Posterior cingulate gyrus (tissue), 11 donors: ENCODE data around the gene ELK3.

ENCODE experiments used
- DNase-seq, 10 donors: peaks; one replicate each; pipeline versions ENCODE4 v3.0.0 to v3.0.0-alpha.2; 2020 to 2021; ENCODE audit warnings: mixed read lengths in 3 of 10
- intact Hi-C: fragments of 100-400 bp; cut with DNase I; formaldehyde crosslinking; loops from one replicate; pipeline ENCODE4 v1.15.1; 2023

ELK3 gene

GRCh38 chr12:96186607-96187301, 7.4 kb upstream of the ELK3 start:
- DNase-seq, result no peak
- intact Hi-C loops, result no loop called here

DNA sequence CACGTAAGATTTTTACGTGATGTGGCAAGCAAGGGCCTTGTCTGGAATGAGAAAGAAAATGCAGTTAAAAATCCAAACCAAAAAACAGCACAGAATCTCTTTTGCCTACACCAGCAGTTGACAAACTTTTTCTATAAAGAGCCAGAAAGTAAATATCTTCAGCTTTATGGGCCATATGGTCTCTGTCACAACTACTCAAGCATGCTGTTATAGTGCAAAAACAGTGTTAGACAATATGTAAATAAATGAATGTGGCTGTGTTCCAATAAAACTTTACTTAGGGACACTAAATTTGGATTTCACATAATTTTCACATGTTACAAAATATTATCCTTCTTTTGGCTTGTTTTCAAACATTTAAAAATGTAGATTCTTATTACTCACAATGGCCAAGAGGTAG, 6.2 kb upstream of the ELK3 start:
- no peak for DNase-seq
- intact Hi-C loops, result no loop called here

DNA sequence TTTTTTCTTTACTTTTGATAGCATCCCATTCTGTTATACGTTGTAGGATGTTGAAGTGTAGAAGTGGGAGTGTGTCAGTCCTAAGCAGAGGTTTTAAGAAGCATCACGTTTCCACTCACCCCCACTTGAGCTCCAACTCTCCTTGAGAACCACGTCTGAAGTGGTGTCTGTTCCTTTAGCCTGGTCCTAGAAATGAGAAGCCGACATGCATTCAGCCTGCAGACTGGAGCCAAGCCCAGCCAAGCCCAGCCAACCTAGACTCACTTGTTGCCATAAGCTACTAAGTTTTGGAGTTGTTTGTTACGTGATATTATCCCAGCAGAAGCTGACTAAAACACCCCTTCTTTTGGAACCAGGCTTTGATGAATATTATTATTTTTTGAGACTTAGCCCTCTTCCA, 4.4 kb upstream of the ELK3 start:
- intact Hi-C loops, result no loop called here
- DNase-seq, result no peak

- DNase-seq, result no peak
- intact Hi-C loops, result no loop called here
Measured at GRCh38 chr12:96190413-96191108, 3.6 kb upstream of the ELK3 start.

DNA sequence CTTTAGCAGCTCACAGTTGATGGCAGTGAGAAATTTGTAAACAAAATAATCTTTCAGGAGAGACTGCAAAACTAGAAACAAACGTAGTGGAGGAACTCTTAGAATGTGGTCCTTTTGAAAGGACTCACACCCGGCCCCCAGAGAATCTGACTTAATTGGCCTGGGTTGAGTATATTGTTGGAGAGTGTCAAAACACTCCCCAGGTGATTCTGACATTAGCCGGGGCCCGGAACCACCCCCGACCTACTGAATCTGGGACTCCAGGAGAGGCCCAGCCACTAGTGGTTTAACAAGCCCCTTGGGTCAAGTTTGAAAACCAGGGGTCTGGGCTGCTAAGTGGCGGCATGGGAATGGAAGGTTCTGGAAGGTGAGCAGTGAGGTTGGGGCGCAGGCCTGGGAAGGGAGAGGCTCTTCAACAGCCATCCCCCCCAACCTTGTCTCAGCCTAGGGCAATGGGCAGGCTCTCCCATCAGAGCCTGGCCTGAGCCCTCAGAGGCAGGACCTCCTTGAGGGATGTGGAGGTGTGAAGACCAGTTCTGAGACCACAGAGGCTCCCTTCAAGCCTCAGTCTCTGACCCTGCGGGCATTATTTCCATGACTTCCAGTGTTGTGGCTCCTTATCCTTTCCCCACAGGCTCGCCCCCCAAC, 1.1 kb upstream of the ELK3 start:
- intact Hi-C loops, result no loop called here
- no peak for DNase-seq

- DNase-seq, result no peak
- intact Hi-C loops, result no loop called here
Measured at GRCh38 chr12:96194576-96194889, 358 bp downstream of the ELK3 start.

GRCh38 chr12:96194971-96195844, 1.0 kb downstream of the ELK3 start:
- intact Hi-C loops, result no loop called here
- peak in 3 of 10 donors; percentile 14 to 83 (median 40) for DNase-seq

GRCh38 chr12:96195845-96196451, 1.8 kb downstream of the ELK3 start:
- DNase-seq, result no peak
- intact Hi-C loops, result no loop called here

DNA sequence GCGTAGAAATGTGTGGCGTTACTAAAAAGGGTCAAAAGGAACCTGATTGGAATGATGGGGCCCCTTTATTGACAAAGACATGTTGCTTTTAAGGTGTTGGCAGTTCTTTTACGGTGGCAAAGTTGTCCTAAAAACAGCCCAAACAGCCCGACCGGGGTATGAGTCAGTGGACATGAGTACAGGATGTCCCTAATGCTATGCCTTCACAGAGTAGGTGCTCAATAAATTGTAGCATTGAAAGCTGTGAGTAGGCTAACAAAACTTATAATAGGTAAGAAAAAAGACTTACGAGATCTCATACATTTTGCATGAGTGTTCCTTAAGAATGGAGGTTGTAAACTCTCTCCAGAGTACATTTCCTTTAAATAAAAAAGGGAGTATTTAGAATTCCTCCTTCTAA, 2.6 kb downstream of the ELK3 start:
- intact Hi-C loops, result no loop called here
- no peak for DNase-seq

DNA sequence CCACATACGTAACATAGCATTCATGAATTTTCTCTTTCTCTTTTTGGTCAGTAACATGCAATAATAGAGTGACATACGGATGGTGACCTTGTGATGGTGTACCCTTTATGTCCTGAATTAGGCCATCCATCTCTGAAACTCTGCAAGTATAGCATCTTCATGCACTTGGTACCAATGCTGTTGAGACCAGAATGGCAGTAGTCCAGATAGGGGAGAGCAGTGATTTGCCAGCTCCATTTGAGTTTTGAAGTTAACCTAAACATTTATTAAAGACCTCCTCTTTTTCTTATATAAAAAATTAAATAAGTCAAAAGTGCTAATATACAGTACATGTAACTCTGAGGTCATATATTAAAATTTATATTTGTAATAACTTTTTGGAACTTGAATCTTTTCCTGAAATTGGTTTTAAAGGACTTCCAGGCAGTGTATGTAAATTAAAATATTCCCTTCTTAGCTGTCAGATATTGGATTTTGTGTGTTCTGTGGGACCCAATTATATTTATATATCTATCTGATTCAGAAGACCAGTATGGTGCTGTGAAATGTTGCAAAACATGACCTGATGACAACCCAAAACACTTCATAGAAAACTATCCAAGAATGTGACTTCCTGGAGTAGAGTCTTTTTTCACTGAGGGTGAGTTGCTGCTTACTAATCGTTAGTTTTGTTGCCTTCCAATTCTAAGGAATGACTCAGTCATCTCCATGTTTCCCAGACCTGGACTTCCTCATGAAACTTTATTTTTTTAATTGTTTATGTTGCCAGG, 3.5 kb downstream of the ELK3 start:
- DNase-seq, result no peak
- intact Hi-C loops, result no loop called here

DNA sequence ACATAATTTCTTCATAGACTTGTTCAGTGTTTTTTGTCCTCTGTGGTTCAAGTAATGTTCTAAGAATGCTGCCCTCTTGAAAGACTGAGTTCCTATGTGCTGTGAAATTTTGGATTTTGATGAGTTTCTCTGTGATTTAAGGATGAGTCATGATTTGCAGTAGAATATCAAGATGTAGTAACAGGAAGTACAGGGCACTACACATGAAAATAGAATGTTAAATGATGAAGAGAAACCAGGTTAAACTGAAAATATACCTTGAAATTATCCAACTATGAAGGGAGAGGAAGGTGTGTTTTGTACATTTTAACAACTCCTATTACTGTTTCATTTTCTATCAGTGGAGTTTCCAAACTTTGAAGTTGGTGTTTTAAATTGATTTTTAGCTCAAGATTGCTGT, 4.8 kb downstream of the ELK3 start:
- intact Hi-C loops, result no loop called here
- no peak for DNase-seq

DNA sequence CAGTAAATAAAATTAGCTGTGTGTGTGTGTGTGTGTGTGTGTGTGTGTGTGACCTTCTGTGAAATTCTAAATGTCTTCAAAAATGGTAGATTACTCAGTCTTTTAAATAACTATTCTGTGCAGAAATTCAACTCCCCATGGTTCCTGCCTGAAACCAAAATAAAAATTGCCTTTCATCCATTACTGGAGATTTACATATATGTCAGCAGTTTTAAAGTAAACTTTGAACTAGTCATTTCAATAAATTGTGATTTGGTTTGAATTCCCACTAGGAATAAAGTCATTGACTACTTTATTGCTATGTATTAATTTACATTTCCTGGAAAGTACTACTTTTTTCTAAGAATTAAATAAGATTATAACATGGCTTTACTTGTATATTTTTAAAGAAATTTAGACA, 5.3 kb downstream of the ELK3 start:
- intact Hi-C loops, result no loop called here
- no peak for DNase-seq

GRCh38 chr12:96201272-96202227, 7.4 kb downstream of the ELK3 start:
- no peak for DNase-seq
- intact Hi-C loops, result no loop called here

- intact Hi-C loops, result no loop called here
- DNase-seq, result no peak
Measured at GRCh38 chr12:96204381-96204780, 10.2 kb downstream of the ELK3 start.

DNA sequence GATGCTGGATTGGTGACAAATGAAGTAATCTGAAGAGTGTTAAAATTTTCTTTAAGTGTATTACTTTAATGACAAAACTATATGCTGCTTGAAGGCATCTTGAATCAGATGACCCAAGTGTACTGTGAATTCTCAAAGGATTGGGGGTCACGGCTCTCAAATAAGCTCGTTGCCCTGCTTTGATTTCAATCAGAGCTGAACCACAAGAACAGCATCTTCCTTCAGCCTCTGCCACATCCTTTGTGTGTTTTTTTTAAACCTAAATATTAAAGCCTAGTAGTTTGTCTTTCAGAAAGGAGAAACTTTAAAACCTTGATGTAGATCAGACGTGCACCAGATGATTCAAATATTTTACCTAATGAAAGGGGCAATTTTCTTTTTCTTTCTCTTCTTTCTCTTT, 11.7 kb downstream of the ELK3 start:
- intact Hi-C loops, result no loop called here
- DNase-seq, result no peak

DNA sequence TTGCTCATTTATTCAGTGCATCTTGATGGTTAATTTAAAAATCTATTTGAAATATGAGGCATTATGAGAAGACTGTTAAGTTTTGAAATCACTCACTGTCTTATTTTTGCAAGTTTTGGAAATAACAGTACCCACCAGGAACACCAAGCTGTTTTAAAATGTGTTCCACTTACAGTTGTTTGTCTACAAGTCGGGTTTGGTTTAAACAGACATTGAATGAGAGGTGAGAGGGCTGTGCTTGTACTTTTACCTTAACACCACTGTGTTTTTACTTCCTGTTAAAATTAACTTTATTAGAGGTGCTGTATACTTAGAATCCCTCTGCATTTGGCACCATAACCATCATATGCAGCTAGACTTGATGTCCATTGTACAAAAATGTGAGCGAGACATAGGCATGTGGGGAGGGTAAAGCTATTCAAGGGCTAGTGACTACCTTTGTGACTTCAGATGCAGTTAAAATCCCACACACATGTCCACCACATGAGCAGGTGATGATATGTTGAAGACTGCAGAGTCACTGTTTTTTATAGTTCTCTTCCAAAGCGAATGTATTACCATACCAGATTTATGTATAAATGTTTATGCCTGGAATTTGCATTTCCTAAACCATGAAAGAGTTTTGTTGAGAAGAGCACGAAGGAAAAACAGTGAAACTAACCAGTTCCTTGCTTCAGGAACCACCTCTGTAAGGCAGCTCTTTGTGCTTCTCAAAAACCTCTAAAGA, 12.9 kb downstream of the ELK3 start:
- intact Hi-C loops, result no loop called here

DNA sequence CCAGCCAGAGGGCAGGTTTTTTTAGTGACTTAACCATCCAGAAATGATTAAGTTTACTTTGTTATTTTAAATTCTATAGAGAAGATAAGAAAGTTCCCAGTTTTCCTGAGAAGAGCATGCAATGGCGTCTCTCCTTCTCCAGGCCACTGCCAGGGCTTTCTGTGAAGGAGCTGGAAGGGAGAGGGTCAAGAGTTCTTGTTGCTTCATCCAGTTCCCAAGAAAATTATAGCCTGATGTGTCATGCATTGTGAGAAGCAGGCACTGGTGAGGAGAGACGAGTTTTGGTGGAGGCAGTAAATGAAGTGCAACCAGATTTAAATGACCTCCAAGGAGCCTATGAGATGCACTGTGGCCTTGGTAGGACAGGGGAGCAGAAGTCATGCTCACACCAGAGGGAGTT, 14.2 kb downstream of the ELK3 start:
- intact Hi-C loops, result no loop called here
- DNase-seq, result no peak

More for the DNA sequence above, 12.9 kb downstream of the ELK3 start:
- DNase-seq, result no peak
